ENCODE data around the gene METTL21A.

- TF ChIP-seq CTCF (IDR thresholded peaks at IDR 0.05): no peak
- no peak for TF ChIP-seq POLR2A (IDR thresholded peaks at IDR 0.05)
These were observed 35.8 kb upstream of the METTL21A start for GRCh38 chr2:207660994-207661393.

Data from heart left ventricle (tissue), 13 donors.